ENCODE data around the gene ADGB.
"Not testable (repeated sequence)": the region's sequence is repeated elsewhere in the genome, so short reads cannot be mapped to it uniquely, and the experiment has no call there.

Gene ADGB

GRCh38 chr6:146598772-146599405, at the start of gene ADGB:
Gene ADGB (plus strand): TSS chr6:146598972. CDS start chr6:146599041, 69 bp downstream.
- DNase-seq: no peak

GRCh38 chr6:146550911-146551310, 47.9 kb upstream of the ADGB start:
- no peak for DNase-seq

- no peak for DNase-seq
Observed at GRCh38 chr6:146551545-146551944, 47.2 kb upstream of the ADGB start.

- no peak for DNase-seq
Observed at GRCh38 chr6:146553377-146554135, 45.2 kb upstream of the ADGB start.

- no peak for DNase-seq
Observed at GRCh38 chr6:146560607-146561006, 38.2 kb upstream of the ADGB start.

- not testable (repeated sequence) for DNase-seq
Observed at GRCh38 chr6:146566661-146567060, 32.1 kb upstream of the ADGB start.

GRCh38 chr6:146568619-146569018, 30.2 kb upstream of the ADGB start:
- not testable (repeated sequence) for DNase-seq

- DNase-seq: no peak
Observed at GRCh38 chr6:146574211-146574610, 24.6 kb upstream of the ADGB start.

GRCh38 chr6:146578054-146578453, 20.7 kb upstream of the ADGB start:
- no peak for DNase-seq

GRCh38 chr6:146581968-146582367, 16.8 kb upstream of the ADGB start:
- no peak for DNase-seq

- DNase-seq: no peak
Observed at GRCh38 chr6:146582857-146583256, 15.9 kb upstream of the ADGB start.

- no peak for DNase-seq
Observed at GRCh38 chr6:146583966-146584365, 14.8 kb upstream of the ADGB start.

- no peak for DNase-seq
Observed at GRCh38 chr6:146587459-146587858, 11.3 kb upstream of the ADGB start.

GRCh38 chr6:146590492-146590891, 8.3 kb upstream of the ADGB start:
- DNase-seq: no peak

GRCh38 chr6:146592451-146592850, 6.3 kb upstream of the ADGB start:
- no peak for DNase-seq

GRCh38 chr6:146593986-146594385, 4.8 kb upstream of the ADGB start:
- DNase-seq: no peak

- DNase-seq: no peak
Observed at GRCh38 chr6:146594495-146594894, 4.3 kb upstream of the ADGB start.

- no peak for DNase-seq
Observed at GRCh38 chr6:146595972-146596731, 2.6 kb upstream of the ADGB start.

GRCh38 chr6:146601352-146601751, 2.6 kb downstream of the ADGB start:
- no peak for DNase-seq

- no peak for DNase-seq
Observed at GRCh38 chr6:146602526-146602925, 3.8 kb downstream of the ADGB start.

GRCh38 chr6:146613947-146614346, 15.2 kb downstream of the ADGB start:
- DNase-seq: no peak

GRCh38 chr6:146620655-146621054, 21.9 kb downstream of the ADGB start:
- no peak for DNase-seq

GRCh38 chr6:146628350-146628749, 29.6 kb downstream of the ADGB start:
- DNase-seq: no peak

GRCh38 chr6:146634022-146634421, 35.2 kb downstream of the ADGB start:
- DNase-seq: no peak

Data from stimulated activated CD4-positive, alpha-beta T cell treated with anti-CD3 and anti-CD28 coated beads, Interleukin-1b, Interleukin-23, amount 100 ng/mL, for 48 hours (primary cell).